Trophoblast cell (in vitro differentiated cells and primary cell): Measurements from ENCODE around the gene PCP2.

ENCODE experiments used
- DNase-seq, 2 donors: peaks; one replicate each; pipeline ENCODE4 v3.0.0-alpha.2; 2016
- H2AFZ ChIP-seq: 2 replicates; pipeline ENCODE4 v1.6.1; 2013; ENCODE audit warnings: low read length, moderate library complexity, mild to moderate bottlenecking; ENCODE audit not compliant: insufficient read depth, poor library complexity
- H2AK5ac ChIP-seq: 2 replicates; pipeline ENCODE4 v1.6.1; 2013; ENCODE audit warnings: mild to moderate bottlenecking, low read length
- H2BK120ac ChIP-seq: 2 replicates; pipeline ENCODE4 v1.6.1; 2013; ENCODE audit warnings: low read length, mild to moderate bottlenecking, moderate library complexity; ENCODE audit not compliant: insufficient read depth, poor library complexity
- H2BK12ac ChIP-seq: 2 replicates; pipeline ENCODE4 v1.6.1; 2013; ENCODE audit warnings: mild to moderate bottlenecking, low read length, moderate library complexity
- H2BK5ac ChIP-seq: 2 replicates; pipeline ENCODE4 v1.6.1; 2013; ENCODE audit warnings: low read length, low read depth, moderate library complexity, mild to moderate bottlenecking; ENCODE audit not compliant: poor library complexity
- H3K14ac ChIP-seq: 2 replicates; pipeline ENCODE4 v1.6.1; 2013; ENCODE audit warnings: mild to moderate bottlenecking, low read length
- H3K18ac ChIP-seq: 2 replicates; pipeline ENCODE4 v1.6.1; 2013; ENCODE audit warnings: mild to moderate bottlenecking, low read length
- H3K23ac ChIP-seq: 2 replicates; pipeline ENCODE4 v1.6.1; 2013; ENCODE audit warnings: low read length
- H3K27ac ChIP-seq: 2 replicates; pipeline ENCODE4 v1.5.1; 2013; ENCODE audit warnings: low read depth, mild to moderate bottlenecking, inconsistent platforms, low read length, moderate library complexity
- H3K27me3 ChIP-seq: 2 replicates; pipeline ENCODE4 v1.6.1; 2013; ENCODE audit warnings: inconsistent platforms, mild to moderate bottlenecking, low read length, moderate library complexity; ENCODE audit not compliant: insufficient read depth
- H3K36me3 ChIP-seq, 2 experiments: 1 replicate in 1 of 2; 2 replicates in 1 of 2; pipeline ENCODE4 v1.6.1; 2013; ENCODE audit warnings: low read length in 2 of 2, mild to moderate bottlenecking in 2 of 2, moderate library complexity in 1 of 2; ENCODE audit not compliant: insufficient read depth in 2 of 2, control insufficient read depth in 1 of 2
- H3K4ac ChIP-seq: 2 replicates; pipeline ENCODE4 v1.6.1; 2013; ENCODE audit warnings: low read depth, mild to moderate bottlenecking, low read length, moderate library complexity
- H3K4me1 ChIP-seq, 2 experiments: 1 replicate in 1 of 2; 2 replicates in 1 of 2; pipeline ENCODE4 v1.6.1; 2013; ENCODE audit warnings: low read length in 2 of 2, mild to moderate bottlenecking in 2 of 2, moderate library complexity in 1 of 2; ENCODE audit not compliant: insufficient read depth in 2 of 2, control insufficient read depth in 1 of 2
- H3K4me2 ChIP-seq: 2 replicates; pipeline ENCODE4 v1.6.1; 2013; ENCODE audit warnings: inconsistent platforms, mild to moderate bottlenecking, low read length, moderate library complexity
- H3K4me3 ChIP-seq: 2 replicates; pipeline ENCODE4 v1.5.1; 2013; ENCODE audit warnings: mild to moderate bottlenecking, low read depth, low read length, inconsistent platforms
- H3K79me1 ChIP-seq: one replicate; pipeline ENCODE4 v1.6.1; 2013; ENCODE audit warnings: low read length
- H3K79me2 ChIP-seq: 2 replicates; pipeline ENCODE4 v1.6.1; 2013; ENCODE audit warnings: low read length, mild to moderate bottlenecking; ENCODE audit not compliant: control insufficient read depth, insufficient read depth, poor library complexity
- H3K9ac ChIP-seq: 2 replicates; pipeline ENCODE4 v1.6.1; 2013; ENCODE audit warnings: mild to moderate bottlenecking, low read length
- H3K9me3 ChIP-seq: 2 replicates; pipeline ENCODE4 v1.6.1; 2013; ENCODE audit warnings: low read depth, mild to moderate bottlenecking, control low read depth, inconsistent platforms, low read length; ENCODE audit not compliant: insufficient read depth
- H4K12ac ChIP-seq: 2 replicates; pipeline ENCODE4 v1.6.1; 2013; ENCODE audit warnings: low read depth, mild to moderate bottlenecking, low read length, moderate library complexity
- H4K8ac ChIP-seq: 2 replicates; pipeline ENCODE4 v1.6.1; 2013; ENCODE audit warnings: low read depth, mild to moderate bottlenecking, low read length, moderate library complexity
- H4K91ac ChIP-seq: one replicate; pipeline ENCODE4 v1.6.1; 2013; ENCODE audit warnings: low read depth, mild to moderate bottlenecking, low read length, moderate library complexity
- WGBS: extraction: QIAGEN DNeasy Blood & Tissue Kit; methylation state at CpG from one replicate; pipeline ENCODE4 v1.1.7; 2013; ENCODE audit warnings: missing lambda C conversion rate; ENCODE audit not compliant: insufficient read length, insufficient coverage; ENCODE audit errors: extremely low coverage; 5-methylcytosine and 5-hydroxymethylcytosine counted together

PCP2 gene

DNA sequence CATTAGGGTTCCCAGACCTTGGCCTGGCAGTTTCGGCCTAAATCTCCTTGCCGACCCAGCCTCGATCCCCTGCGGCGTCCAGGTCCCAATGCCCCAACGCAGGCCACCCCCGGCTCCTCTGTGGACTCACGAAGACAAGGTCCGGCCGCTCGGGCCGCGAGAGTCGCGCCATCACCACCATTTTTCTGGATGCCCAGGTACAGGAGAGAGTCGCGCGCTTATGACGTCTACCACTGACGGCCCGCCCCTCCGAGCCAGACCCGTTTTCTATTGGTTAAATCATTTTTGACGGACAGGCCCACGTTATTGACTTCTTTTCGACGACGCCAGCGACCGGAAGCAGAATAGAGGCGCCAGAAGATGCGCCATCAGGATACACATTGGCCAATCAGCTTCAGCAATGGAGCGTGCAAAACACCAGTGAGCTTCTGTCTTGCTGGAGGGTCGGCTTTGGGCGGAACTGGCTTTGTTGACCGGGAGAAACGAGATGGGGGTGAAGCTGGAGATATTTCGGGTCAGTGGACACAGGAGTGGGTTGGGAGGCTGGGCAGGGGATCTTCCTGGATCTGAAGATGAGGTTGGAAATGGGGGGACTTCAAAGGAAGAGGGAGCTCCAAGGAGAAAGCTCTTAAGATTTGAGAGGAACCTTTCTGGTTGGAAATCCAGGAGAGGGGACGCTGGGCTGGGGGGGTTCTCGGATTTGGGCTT, 4.0 kb downstream of the PCP2 start, which contains the start of the genes PET100 and XAB2:
Gene PET100, plus strand, starts transcription at position 447 of the 708 bp plus-strand sequence. Its CDS starts 41 bp downstream, at position 488.
Gene XAB2, minus strand, starts transcription at position 199 of the 708 bp plus-strand sequence. Its CDS starts 18 bp downstream, at position 181.
- Histone ChIP-seq H3K27ac (no peak within 1 kb of the TSS), H3K4me2 (peak within 1 kb of the TSS; percentile 97), H3K27me3 (no peaks in the 10 kb centered on the region), H3K23ac (no peak within 1 kb of the TSS), H3K4me1 (peaks cover 11% of the 10 kb centered on the region in 2 experiments), H2AK5ac (peak within 1 kb of the TSS; percentile 32), H3K4ac (peak within 1 kb of the TSS; percentile 93), H4K91ac (peak within 1 kb of the TSS; percentile 79), H2BK120ac (peak within 1 kb of the TSS; percentile 39), H2BK12ac (no peak within 1 kb of the TSS), H3K18ac (peak within 1 kb of the TSS; percentile 56), H3K4me3 (peak within 1 kb of the TSS; percentile 93), H3K14ac (peak within 1 kb of the TSS; percentile 59), H4K12ac (peak within 1 kb of the TSS; percentile 67), H3K9ac (peak within 1 kb of the TSS; percentile 95), H3K36me3 (peaks cover 35 to 40% of the 10 kb centered on the region in 2 experiments), H3K79me2 (peaks cover 21% of the 10 kb centered on the region), H2BK5ac (peak within 1 kb of the TSS; percentile 15), H2AFZ (peak within 1 kb of the TSS; percentile 55), H4K8ac (peak within 1 kb of the TSS; percentile 84), H3K79me1 (peaks cover 2% of the 10 kb centered on the region), H3K9me3 (peaks cover 4% of the 10 kb centered on the region)
- DNase-seq = peak; percentile 98 to 99
- WGBS = no CpG with 5 or more reads among the region's 40 CpGs

DNA sequence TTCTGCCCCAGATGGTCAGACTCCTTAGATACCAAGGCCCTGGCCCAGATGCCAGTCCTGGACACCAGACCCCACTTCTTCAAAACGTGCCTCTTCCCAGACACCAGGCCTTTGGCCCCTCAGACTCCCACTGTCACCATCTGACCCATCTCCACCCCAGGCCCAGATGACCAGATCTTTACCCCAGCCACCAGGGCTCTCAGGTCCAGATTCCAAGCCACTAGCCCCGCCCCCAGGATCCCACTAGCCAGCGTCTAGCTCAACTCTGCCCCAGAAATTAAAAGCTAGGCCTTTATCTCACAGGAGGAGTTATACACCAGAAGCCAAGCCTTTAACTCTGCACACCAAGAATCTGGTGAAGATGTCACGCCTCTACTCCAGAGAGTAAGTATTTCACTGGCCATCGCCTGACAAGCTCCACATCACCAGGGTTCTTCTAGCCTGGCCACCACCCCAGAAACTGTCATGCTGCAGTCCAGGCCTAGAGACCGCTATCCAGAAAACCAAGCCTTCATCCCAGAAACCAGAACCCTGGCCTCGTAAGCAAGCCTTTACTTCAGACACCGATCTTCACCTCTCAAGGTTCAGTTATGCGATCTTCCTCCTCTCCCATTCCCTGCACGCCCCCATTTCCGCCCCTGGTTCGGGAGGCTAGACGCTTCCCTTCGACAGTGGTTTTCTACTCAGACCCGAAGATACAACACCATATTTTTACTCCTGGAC, 4.8 kb downstream of the PCP2 start:
- peak overlapping the region; percentile 45 for H4K12ac ChIP-seq
- H3K9me3 ChIP-seq = peaks cover 4% of the 10 kb centered on the region
- no peak overlapping the region for H3K23ac ChIP-seq
- peaks cover 11% of the 10 kb centered on the region in 2 experiments for H3K4me1 ChIP-seq
- DNase-seq = no peak
- peak overlapping the region; percentile 80 for H3K4ac ChIP-seq
- H4K8ac ChIP-seq = peak overlapping the region; percentile 84
- H2AFZ ChIP-seq = peak overlapping the region; percentile 55
- H3K36me3 ChIP-seq = peaks cover 42 to 47% of the 10 kb centered on the region in 2 experiments
- WGBS = no CpG with 5 or more reads among the region's 15 CpGs
- H2BK5ac ChIP-seq = peak overlapping the region; percentile 12
- peak overlapping the region; percentile 4 for H2BK120ac ChIP-seq
- H3K18ac ChIP-seq = peak overlapping the region; percentile 56
- H2BK12ac ChIP-seq = no peak overlapping the region
- H2AK5ac ChIP-seq = peak overlapping the region; percentile 18
- peak overlapping the region; percentile 79 for H3K9ac ChIP-seq
- no peak overlapping the region for H3K27ac ChIP-seq
- peaks cover 2% of the 10 kb centered on the region for H3K79me1 ChIP-seq
- H3K4me3 ChIP-seq = peak overlapping the region; percentile 93
- peak overlapping the region; percentile 42 for H4K91ac ChIP-seq
- peak overlapping the region; percentile 83 for H3K4me2 ChIP-seq
- H3K79me2 ChIP-seq = peaks cover 21% of the 10 kb centered on the region
- peak overlapping the region; percentile 59 for H3K14ac ChIP-seq
- H3K27me3 ChIP-seq = no peaks in the 10 kb centered on the region

DNA sequence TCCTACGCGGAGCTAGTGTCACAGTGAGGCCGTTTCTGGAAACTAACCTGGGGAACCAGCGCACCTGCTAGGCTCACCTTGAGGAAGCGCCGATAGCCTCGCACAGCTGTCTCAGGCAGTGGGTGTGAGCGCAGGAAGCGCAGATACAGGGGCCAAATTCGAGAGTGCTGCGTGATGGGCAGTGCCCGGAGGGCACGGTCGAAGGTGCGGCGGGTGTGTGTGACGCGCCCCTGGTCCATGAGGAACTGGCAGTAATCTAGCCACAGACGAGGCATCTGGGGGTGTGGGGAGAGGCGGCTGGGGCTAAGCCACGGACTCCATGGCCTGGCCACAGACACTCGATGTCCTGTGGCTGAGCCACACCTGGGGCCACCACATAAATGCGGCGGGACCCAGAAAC, 6.4 kb downstream of the PCP2 start:
- Histone ChIP-seq H3K9ac (no peak overlapping the region), H3K27me3 (no peaks in the 10 kb centered on the region), H3K4me1 (peaks cover 11% of the 10 kb centered on the region in 2 experiments), H2BK120ac (no peak overlapping the region), H3K23ac (no peak overlapping the region), H4K8ac (no peak overlapping the region), H3K14ac (no peak overlapping the region), H3K36me3 (peaks cover 56 to 57% of the 10 kb centered on the region in 2 experiments), H2AK5ac (no peak overlapping the region), H2BK12ac (no peak overlapping the region), H3K4me2 (no peak overlapping the region), H3K4ac (peak overlapping the region; percentile 71), H3K9me3 (peaks cover 2% of the 10 kb centered on the region), H3K79me1 (peaks cover 2% of the 10 kb centered on the region), H3K18ac (no peak overlapping the region), H3K27ac (no peak overlapping the region), H2BK5ac (no peak overlapping the region), H3K79me2 (peaks cover 21% of the 10 kb centered on the region), H2AFZ (no peak overlapping the region), H4K91ac (no peak overlapping the region), H4K12ac (no peak overlapping the region), H3K4me3 (no peak overlapping the region)
- no peak for DNase-seq
- no CpG with 5 or more reads among the region's 24 CpGs for WGBS

DNA sequence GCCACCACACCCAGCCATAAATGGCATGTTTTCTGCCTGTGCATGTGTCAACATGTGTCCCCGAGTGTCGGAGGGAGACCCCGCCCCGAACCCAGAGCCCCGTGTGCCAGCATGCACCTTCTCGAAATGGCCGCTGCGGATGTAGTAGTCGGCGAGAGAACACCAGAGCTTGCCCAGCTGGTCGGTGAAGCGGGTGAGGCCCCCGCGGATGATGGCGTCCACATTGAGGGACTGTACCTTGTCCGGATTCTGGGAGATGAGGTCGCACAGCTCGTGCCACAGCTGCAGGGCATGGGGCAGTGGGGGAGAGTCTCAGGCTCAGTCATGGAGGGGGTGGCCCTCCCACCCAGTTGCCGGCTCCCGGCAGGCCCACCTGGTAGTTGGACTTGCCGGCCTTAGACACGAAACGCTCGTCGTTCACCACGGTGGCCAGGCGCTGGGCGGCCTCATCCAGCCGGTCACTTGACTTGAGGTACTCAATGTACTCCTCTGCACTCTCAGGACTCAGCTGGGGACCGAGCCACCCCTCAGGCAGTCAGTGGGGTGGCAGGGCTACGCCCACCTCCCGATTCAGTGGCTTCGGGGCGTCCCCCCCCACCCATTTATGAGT, 7.7 kb downstream of the PCP2 start:
- H3K4me2 ChIP-seq = no peak overlapping the region
- no CpG with 5 or more reads among the region's 34 CpGs for WGBS
- no peak overlapping the region for H3K18ac ChIP-seq
- H2BK12ac ChIP-seq = no peak overlapping the region
- H2BK120ac ChIP-seq = no peak overlapping the region
- no peak overlapping the region for H3K14ac ChIP-seq
- no peak overlapping the region for H2AFZ ChIP-seq
- H2AK5ac ChIP-seq = no peak overlapping the region
- no peak overlapping the region for H3K27ac ChIP-seq
- no peak overlapping the region for H3K23ac ChIP-seq
- H3K4me3 ChIP-seq = no peak overlapping the region
- H3K4ac ChIP-seq = no peak overlapping the region
- no peak overlapping the region for H3K9ac ChIP-seq
- H4K12ac ChIP-seq = no peak overlapping the region
- peaks cover 2% of the 10 kb centered on the region for H3K9me3 ChIP-seq
- H3K27me3 ChIP-seq = no peaks in the 10 kb centered on the region
- no peak overlapping the region for H2BK5ac ChIP-seq
- H3K79me1 ChIP-seq = peaks cover 2% of the 10 kb centered on the region
- peaks cover 21% of the 10 kb centered on the region for H3K79me2 ChIP-seq
- peaks cover 61 to 63% of the 10 kb centered on the region in 2 experiments for H3K36me3 ChIP-seq
- no peak overlapping the region for H4K91ac ChIP-seq
- DNase-seq = no peak
- peaks cover 11% of the 10 kb centered on the region in 2 experiments for H3K4me1 ChIP-seq
- no peak overlapping the region for H4K8ac ChIP-seq
